GM19397 (cell line): ENCODE data around the gene GALNT2.

Experiments used
- ATAC-seq: cut with Tn5 transposase; IDR thresholded peaks from one replicate; pipeline ENCODE4 v1.9.1; 2021; ENCODE audit warnings: mild to moderate bottlenecking, moderate library complexity; ENCODE audit not compliant: unreplicated experiment

GALNT2 gene

DNA sequence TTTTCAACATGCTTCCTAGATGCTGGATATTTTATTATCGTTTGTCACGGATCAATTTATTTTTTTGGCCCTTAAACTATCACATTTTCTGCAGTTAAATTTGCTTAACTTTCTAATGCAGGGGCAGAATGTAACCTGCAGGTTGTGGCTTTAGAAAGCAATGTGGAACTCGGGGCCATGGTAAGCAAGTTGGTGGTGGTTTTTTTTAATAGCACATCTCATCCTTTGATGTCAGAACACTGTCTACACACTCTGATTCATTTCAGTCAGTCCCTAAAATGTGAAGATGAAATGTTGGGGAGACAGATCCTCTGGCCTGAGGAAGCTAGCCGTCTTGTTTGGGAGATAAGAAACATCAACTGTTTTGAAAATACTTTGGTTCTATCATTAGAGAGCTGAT, 89.5 kb downstream of the GALNT2 start:
- ATAC-seq: no peak

DNA sequence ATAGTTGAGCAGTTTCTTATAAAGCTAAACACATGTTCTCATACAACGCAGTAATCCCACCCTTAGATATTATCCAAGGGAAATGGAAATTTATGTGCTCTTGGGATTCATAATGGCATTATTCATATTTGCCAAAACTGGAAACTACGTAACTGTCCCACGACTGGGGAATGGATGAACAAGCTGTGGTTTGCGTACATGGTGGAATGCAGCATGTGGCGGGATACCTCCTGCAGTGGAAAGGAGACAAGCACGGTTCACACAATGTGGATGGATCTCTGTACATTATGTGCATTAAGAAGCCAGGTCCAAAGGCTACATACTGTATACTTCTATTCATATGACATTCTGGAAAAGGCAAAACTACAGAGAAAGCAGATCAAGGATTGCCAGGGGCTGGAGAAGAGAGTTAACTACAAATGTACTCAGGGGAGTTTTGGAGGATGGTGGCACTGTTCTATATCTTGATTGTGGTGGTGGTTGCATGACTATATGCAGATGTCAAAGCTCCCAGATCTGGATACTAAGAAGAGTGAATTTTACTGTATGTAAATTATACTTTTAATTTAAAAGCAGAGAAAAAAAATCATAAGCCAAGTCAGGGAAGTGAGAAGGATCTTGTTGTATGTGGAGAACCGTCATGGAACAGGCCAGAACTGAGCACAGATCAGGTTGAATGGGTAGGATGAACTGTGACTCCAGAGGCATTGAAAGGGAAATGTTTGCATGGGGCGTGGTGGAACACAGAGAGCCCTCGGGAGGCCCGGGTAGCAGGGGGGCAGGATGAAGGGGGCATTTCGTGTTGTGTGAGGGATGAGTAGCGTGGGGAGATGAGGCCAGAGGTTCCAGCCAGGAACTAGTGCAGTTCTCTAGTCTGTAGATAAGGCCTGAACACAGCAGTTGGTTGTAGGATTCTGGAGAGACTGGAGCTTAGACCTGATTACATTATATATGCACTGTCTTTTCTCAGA, 90.7 kb downstream of the GALNT2 start:
- no peak for ATAC-seq

DNA sequence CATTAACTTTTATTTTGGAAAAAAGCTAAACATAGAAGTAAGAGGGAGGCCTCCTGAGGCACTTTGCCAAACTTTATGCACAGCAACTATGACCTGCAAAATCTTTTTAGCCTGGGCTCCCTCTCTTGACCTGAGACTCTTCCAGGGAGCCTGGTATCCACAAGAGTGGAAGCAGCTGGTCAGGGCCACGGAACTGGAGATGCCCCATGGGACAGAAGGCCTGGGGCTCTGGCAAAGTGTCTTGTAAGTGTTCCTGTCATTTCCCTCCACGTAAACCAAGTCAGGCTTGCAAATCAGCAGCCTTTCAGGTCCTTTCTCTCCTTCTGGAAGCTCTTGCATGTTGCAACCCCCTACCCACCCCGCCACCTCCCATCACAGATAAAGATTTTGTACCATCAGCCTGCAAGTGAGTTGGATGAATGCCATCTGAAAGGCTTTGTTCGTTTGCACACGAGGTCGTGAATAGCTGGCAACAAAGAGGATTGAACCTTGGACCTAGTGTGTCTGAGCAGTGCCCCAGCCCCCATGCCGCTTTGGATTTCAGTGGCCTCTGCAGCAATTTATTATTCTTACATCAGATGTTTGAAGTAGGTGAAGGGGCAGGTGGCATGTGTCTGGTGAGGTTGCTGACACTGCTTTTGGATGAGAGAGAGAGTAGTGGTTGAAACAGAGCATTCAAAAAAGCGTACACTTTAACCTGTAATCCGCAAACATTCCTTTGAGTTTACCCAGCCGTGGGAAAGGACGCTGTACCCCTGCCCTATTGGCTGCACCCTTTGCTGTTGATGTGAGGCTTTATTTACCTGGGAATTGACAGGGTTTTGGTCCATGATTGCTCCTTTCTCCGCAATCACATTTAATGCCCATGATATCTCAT, 91.6 kb downstream of the GALNT2 start:
- no peak for ATAC-seq

DNA sequence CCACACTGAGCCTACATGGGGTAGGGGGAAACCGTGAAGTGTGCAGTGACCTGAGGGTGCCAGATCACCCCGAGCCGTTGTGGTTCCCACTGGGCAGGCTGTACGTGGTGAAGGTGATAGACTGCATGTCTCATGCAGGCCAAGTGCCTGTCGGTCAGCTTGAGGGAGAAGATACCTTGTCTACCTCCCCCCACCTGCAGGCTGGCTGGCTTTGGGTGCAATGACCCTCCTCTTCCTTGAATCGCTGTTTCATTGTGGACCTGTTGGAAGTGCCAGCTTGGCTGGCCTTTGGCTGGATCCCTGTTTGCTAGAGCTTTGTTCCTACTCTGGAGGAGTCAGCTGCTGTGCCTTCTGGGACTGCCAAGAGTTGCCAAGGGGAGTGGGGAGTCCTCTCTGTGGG, 92.5 kb downstream of the GALNT2 start:
- ATAC-seq: no peak

DNA sequence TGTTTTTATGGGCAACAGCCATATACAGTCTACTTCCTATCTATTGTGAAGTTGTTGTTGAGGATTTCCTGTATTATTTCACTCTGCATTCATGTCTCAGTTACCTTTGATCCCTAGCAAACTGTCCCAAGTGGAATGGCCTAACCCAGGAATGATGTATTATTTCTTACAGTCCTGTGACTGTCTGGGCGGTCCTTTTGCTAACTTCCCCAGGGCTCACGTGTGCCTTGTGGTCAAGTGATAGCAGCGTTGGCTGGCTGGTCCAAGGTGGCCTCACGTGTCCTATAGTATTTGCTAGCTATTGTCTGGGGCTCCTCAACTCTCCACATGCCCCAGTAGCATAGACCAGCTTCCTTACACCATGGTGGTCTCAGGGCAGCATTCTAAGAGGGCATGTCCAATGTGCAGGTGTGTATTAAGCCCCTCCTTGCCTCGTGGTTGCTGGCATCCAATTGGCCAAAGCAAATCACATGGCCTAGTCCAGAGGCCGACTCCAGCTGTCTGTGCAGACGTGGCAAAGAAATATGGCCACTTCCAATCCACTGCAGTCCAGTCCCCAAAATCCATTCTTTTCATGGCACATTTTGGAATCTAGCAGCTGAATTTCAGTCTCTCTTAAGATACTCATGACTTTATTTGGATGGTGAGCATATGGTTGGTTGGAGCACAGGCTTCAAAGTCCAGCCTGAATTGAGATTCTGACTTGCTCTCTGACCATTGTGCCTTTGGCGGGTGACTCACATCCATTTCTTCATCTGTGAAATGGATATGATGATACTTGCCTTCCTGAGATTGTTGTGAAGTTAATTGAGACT, 94.1 kb downstream of the GALNT2 start:
- no peak for ATAC-seq

DNA sequence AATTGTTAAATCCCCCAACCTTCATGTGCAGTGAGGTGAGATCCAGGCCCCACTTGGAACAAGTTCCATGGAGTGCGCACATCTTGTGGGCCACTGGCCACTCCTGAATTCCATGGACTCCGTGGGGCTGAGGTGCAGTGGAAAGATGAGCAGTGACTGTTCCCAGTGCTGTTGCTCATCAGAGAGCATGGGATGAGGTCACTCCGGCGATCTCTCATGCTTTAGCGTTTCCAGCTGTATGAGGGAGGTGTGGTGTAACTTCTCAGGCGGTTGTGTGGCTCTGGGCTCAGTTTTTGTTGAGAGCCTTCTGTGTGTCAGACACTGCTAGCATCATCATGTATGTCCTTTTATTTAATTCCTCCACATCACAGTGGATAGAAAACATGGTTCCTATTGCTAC, 96.2 kb downstream of the GALNT2 start:
- no peak for ATAC-seq

DNA sequence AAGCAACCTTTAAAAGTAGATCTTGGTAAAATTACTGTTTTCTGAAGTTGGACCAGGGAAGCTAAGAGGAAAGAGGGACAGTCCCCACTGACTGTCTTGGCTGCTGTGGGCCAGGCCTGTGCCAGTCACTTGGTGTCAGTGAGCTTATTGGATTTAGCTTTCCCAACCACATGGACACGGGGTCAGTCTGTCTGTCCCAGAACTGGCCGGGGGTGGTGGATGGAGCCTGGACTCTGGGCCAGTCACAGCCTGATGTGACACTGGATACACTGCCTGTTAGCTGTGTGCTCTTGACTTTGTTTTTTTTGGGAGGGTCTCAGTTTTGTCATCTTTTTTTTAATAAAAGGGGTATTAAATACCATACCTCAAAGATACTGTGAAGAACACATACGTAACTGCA, 96.7 kb downstream of the GALNT2 start:
- ATAC-seq: no peak

DNA sequence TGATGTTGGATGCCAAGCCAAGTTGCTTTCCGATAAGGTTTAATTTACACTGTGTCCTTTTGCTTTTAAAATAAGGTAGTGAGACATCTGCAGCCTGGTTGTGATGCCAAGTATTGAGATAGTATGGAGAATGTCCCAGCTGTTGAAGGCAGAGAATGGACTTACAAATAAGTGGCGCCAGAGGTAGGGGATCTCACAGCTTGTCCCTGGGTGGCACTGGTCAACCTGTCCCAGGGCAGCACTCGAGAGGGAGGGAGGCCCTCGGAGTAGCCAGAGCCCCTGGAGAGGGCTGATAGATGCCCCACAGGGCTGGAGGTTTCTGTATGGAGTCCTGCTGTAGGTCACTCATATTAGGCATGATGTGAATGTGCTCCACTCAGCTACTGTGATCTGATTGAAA, 98.5 kb downstream of the GALNT2 start:
- ATAC-seq: no peak

DNA sequence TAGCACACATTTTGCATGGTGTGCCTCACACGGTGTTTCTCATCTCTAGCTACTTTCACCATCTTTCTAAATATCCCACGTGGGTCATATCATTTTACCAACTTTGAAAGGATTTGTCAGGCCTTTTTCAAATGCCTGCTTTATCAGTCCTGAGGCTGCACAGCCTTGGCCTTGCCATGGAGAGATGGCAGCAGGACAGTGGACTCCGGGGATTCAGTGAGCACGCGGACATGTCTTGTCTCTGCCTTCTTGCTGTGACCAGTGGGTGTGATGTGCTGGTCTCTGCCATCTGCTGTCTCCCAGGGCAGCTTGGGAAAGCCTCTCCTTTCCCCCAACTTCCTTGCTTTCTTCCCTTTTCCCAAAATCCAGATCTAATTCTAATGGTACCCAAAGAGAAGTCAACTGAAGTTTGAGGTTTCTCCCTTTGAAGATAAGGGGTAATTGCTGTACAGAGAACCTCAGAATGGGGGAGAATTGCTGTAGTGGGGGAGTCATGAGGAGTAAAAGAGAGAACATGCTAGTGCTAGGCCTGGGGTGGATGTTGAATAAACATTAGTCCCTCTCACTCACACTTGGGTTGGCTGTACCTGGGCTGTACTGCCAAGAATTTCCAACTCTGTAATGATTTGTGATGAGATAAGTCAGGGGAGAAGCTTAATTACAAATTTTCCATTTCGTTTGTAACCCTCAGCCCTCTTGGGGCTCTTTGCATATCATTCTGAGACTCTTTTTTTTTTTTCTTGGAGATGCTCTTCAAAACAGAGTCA, 99.5 kb downstream of the GALNT2 start:
- no peak for ATAC-seq

DNA sequence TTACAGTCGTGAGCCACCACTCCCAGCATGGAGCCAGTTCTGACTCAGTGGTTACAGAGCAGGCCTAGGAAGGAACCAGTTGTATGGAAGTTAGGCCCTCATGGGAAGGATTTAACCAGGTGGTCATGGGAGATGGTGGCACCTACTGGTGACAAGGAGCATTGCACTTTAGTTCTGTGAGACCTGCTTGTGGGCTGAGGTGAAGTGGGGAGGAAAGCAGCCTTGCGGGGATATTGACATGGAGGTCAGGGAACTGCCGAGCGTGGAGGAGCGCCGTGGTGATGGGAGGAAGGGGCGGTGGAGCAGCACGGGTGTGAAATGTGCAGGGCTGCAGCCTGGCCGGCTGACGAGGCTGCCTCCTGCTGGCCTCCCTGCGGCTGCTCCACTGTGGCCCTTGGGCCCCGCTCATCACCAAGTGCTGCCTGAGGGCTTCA, 100.4 kb downstream of the GALNT2 start:
- no peak for ATAC-seq

DNA sequence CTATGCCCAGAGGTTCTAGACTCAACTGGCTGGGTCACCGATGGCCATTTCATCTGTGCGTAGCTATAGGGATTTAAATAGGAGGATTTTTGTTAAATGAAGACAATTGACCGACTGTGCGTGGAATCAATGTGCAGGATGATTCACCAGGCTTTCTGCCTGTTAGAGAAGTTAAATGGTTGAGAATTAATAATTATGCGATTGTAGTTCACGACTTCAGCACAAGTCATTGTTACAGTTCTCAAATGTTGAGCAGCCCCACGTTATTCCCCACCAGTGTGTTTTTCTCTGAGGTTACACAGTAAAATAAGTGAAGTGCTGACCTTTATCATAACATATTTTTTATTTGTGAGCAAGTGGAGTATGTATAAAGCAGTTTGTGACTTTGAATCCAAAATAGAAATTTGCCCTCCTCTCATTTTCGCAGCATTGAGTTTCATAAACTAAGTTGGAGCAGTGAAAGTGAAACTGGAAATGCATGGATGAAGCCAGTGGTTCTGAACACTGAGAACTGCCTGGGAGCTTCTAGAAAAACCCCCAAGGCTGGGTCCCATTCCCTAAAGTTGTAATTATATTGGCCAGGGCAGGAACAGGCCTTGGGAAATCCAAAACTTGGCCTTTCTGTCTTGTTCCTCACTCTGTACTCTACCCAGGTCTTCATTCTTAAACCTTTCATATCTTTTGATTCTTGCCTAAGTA, 102.6 kb downstream of the GALNT2 start:
- ATAC-seq: no peak

DNA sequence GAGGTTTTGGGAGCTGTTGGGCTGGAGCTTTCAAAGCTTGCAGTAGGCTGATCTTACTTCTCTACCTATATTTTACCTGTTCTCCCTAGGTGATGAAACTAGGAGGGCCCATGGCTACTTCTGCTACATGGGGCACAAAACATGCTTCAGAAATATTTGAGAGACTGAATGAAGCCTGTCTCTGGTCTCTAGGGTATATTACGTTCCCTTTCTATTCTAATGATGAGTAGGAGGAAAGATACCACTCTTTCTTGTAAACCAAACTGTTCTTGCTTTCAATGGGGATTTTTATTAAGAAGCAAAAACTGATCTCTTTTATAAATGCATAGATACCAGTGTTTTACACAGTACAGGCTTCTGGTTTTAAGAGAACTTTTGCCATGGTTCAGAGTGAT, 103.1 kb downstream of the GALNT2 start:
- ATAC-seq: no peak

DNA sequence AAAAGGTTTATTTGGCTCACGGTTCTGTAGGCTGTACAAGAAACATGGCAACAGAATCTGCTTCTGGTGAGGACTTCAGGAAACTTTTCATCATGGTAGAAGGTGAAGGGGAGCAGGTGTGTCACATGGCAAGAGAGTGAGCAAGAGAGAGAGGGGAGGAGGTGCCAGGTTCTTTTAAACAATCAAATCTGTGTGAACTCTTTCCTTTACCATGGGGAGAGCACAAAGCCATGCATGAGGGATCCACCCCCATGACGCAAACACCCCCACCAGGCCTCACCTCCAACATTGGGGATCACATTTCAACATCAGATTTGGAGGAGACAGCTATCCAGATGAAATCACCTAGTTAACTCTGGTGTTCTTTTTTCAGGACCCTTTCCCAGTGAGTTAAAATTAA, 103.6 kb downstream of the GALNT2 start:
- ATAC-seq: no peak

DNA sequence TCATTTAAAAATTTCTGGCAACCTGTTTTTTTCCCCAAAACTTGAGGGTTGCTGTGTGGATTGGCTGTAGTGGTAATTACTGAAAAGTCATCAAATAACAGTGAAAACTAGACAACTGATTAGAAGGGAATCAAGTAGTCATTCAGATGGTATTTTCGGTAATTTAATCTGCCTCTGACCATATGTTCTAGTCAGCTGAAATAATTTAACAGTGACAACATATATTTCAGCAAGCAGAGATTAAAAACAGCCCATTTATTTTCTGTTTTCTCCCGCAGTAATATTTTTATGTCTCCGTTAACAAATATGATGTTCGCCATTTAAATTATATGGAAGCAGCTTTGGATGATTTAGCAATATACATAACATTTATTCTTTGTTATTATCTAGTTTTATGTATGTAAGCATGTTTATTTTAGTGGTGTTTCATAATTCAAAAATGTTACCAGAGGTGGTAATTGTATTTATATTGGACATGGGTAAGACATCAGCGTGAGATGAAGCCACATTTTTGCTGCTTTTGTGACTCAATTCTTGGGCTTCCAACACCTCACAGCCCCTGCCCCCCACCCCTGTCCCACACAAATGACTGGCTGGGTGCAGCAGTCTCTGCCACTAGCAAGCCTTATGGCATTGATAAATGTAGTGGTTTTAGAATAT, 104.4 kb downstream of the GALNT2 start:
- no peak for ATAC-seq

DNA sequence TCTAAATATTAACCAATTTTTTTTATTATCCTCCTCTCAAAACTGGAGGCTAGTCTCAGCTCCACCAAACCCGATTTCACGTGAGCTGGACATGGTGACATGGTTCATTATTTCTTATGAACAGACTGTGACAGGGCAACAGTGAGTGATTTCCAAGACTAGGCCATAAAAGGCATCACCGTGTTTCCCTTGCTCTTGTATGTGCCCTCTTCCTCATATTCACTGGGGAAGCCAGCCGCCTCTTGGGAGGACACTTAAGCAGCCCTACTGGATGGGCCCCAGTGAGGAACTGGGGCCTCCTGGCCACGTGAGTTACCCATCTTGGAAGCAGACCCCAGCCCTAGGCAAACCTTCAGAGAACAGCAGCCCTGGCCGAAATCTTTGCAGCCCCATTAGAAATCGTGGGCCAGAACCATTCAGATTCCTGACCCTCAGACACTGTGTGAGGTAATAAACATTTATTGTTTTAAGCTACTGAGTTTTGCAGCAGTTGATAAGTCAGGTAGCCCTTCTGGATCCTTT, 105.0 kb downstream of the GALNT2 start:
- ATAC-seq: no peak

DNA sequence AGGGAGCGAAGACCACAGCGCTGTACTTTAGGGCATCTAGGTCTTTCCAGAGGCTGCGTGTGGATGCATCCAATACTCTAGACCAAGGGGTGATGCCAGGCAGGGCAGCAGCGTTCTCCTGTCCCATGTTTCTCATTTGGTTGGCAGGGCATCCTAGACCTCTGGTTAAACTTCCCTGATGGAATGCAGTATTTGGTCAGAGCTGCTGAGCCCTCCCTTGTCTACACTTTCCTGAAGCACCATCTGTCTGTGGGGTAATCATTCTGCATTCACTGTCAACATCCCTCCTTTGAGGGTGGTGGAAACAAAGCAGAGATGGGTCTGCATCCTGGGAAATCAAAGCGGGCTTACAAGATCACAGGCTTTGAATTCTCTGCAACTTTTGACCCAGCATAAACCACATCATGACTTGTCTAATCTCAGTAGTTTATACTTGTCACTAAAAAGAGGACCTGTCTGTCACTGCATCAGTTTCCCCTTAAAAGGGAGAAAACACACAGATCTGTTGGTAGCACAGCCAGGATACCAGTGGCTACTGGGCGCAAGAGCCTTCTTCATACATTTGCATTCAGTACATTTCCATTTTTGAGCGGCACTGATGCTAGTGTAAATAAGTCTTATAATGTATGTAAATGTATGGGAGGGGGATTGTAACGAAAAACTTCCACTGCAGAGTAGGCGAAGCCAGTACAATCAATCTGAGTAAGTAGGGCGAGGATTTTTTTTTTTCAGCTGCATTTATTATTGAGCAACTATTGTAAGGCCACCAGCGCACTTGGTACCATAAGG, 106.3 kb downstream of the GALNT2 start:
- ATAC-seq: no peak

DNA sequence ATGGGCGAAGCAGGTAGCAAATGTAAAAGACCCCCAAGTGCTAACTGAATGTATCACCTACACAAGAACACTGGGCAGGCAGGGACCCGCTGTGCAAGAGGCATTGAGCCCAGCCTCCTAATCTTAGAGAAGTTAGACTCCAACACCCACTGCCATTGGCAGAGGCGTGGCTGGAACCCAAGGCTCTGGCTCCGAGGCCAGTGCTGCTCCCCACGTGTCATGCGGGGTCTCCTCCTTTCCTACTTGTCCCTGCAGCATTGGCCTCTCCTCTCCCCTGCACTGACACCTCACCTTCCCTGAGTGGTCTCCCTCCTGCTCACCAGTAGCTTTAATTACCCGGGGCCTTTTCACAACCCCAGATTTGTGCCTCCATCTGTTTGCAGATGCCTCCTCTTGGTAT, 107.0 kb downstream of the GALNT2 start:
- no peak for ATAC-seq
